Skin epidermis (tissue), 12 donors: ENCODE results near the gene SAMD8.

Experiments used
- H3K27ac ChIP-seq, 21 experiments: fragments of 200-600 bp; sonication (generic) in 11 of 21; one replicate each; pipeline ENCODE4 v1.5.0; 2020; ENCODE audit warnings: mild to moderate bottlenecking in 3 of 21, inconsistent platforms in 2 of 21, moderate library complexity in 2 of 21
- H3K4me3 ChIP-seq, 7 experiments: fragments of 200-600 bp; sonication (generic) in 2 of 7; one replicate each; pipeline ENCODE4 v1.5.0; 2020; ENCODE audit warnings: inconsistent platforms in 2 of 7, mild to moderate bottlenecking in 2 of 7, moderate library complexity in 1 of 7

The SAMD8 gene

GRCh38 chr10:75083972-75084833 lies 27.3 kb upstream of the SAMD8 start:
- no peak overlapping the region for H3K27ac ChIP-seq
- H3K4me3 ChIP-seq = no peak overlapping the region

- Histone ChIP-seq H3K27ac (no peak overlapping the region), H3K4me3 (no peak overlapping the region)
These were observed 26.5 kb upstream of the SAMD8 start for GRCh38 chr10:75084834-75085384.

DNA sequence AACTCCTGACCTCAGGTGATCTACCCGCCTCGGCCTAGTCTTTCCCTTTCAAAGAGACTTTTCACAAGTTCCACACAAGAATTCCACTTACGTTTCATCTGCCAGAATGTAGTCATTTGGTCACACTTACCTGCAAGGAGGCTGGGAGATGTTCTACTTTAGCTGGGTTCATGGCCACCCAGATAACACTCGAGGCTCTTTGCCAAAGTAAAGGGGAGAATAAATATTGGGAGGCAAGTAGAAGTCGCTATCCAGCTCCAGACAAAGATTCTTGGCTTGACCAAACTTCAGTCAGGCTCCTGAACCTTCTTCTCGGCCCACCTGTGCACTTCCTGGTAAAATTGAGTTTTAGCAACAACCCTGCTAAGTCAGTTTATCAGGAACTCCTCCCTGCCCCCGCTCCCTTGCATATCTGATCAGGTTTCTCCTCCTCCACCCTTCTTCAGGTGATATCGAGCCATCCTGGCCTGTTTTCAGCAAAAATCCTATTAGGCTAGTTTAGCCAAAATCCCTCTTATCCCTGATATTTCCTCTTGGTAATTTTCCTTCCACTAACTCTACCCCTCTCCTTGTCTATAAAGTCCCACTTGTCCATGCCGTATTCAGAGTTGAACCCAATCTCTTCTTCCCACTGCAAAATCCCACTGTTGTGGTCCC lies 25.1 kb upstream of the SAMD8 start:
- no peak overlapping the region for H3K27ac ChIP-seq
- H3K4me3 ChIP-seq = no peak overlapping the region

- H3K4me3 ChIP-seq = no peak overlapping the region
- no peak overlapping the region for H3K27ac ChIP-seq
These were observed 22.8 kb upstream of the SAMD8 start for GRCh38 chr10:75088640-75089039.

DNA sequence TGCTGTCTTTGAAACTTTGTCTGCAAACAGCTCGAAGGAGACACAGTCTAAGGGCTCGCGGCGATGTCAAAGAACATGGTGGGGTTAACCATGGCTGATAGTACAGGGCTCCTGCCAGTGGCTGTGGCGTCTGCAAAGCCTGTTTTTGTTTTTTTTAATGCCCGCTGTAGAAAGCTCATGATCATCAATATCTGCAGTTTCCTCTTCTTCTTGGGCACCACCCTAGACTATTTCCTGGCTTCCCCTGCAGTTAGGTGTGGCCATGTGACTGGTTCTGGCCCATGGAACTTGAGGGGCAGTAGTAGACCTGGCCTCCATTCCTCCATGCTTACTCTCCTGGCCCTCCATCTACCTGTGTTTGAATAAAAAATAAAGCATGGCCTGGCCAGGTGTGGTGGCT lies 21.8 kb upstream of the SAMD8 start:
- Histone ChIP-seq H3K4me3 (no peak overlapping the region), H3K27ac (no peak overlapping the region)

DNA sequence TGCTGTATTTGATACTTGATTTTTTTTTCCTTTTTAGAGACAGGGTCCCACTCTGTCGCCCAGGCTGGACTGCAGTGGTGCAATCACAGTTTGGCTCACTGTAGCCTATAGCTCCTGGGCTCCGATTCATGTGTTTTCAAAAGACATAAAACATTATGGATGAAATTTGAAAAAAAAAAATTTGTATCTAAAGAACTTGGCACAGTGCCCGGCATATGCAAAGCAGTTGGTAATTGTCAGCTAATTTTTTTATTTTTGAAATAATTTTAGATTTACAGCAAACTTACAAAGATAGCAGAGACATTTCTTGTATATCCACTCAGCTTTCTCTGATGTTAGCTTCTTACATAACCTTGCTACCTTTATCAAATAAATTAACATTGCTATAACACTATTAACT lies 20.3 kb upstream of the SAMD8 start:
- H3K27ac ChIP-seq = no peak overlapping the region
- H3K4me3 ChIP-seq = no peak overlapping the region

GRCh38 chr10:75094465-75094864 lies 17.0 kb upstream of the SAMD8 start:
- Histone ChIP-seq H3K27ac (no peak overlapping the region), H3K4me3 (no peak overlapping the region)

- no peak overlapping the region for H3K4me3 ChIP-seq
- H3K27ac ChIP-seq = no peak overlapping the region
These were observed 15.8 kb upstream of the SAMD8 start for GRCh38 chr10:75095631-75096030.

- no peak overlapping the region for H3K27ac ChIP-seq
- no peak overlapping the region for H3K4me3 ChIP-seq
These were observed 14.7 kb upstream of the SAMD8 start for GRCh38 chr10:75096749-75097148.

GRCh38 chr10:75097666-75098285 lies 13.7 kb upstream of the SAMD8 start:
- Histone ChIP-seq H3K27ac (no peak overlapping the region), H3K4me3 (no peak overlapping the region)

DNA sequence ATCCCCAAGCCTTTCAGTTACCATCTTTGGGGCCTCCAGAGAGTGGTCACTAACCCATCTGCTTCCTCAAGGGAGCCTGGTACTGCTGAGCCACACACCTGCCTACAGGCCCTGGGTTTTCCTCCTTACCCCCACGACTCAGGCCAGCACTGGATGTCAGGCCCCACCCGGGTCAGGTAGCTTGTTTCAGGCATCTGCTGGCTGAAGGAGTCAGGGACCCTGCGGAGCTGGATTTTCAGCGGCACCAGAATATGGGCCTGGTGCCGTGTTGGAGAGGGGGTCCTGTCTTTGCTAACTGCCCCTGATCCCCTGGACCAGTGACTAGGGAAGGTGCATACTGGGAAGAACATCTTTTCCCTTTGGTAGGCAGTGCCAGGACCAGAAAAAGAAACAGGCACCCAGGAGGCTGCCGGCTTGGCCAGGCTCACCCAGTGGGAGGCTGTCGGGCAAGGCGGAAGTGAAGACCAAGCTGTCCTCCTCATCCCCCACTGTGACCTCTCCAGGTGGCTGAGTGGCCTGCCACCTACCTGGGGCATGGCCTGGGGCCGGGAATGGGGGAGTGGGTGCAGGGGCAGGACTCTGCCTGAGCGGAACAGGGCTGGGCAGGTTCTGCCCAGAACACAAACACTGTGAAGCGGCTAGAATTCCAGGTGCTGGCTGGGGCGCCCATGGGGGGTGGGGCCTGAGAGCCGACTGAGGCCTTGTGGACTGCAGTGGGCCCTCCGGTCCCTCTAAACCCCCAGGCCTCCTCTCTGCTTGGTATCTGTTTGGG lies 12.4 kb upstream of the SAMD8 start:
- Histone ChIP-seq H3K4me3 (no peak overlapping the region), H3K27ac (peak overlapping the region in 1 of 21 experiments; percentile 29)

GRCh38 chr10:75099952-75100763 lies 11.3 kb upstream of the SAMD8 start:
- Histone ChIP-seq H3K4me3 (no peak overlapping the region), H3K27ac (no peak overlapping the region)

GRCh38 chr10:75100764-75101291 lies 10.6 kb upstream of the SAMD8 start:
- H3K27ac ChIP-seq = no peak overlapping the region
- no peak overlapping the region for H3K4me3 ChIP-seq

DNA sequence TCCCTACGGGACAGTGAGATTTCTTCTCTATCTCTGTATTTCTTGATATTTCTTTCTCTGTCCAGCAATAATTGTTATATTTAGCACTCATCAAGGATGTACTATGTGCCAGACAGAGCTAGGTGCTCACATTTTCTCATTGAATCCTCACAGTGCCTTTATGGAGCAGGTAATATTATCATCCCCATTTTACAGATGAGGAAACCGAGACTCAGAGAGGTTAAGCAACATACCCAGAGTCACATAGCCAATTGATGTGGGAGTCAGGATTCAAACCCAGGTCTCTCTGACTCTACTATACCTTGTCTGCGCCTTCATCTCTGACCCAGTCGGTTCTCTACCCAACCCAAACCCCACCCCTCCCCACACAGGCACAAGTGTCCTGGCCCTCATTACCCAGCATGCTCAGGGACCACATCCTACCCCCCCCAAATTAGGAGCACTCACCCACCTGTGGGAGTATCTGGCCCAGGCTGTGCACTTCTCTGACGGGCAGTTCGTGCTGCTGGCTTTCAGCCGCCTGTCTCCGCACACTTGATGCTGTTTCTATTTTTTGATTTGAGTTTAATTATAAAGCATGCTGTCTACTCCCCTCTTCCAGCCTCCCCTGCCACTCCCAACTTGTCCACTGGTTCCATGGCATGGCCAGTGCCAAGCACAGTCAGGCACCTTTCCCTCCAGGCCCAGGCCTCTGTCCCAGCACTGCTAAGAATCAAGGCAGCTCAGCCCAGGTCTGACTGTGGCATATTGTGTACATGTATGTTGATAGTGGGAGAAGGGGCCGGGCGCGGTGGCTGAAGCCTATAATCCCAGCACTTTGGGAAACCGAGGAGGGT lies 9.8 kb upstream of the SAMD8 start:
- Histone ChIP-seq H3K4me3 (no peak overlapping the region), H3K27ac (no peak overlapping the region)

GRCh38 chr10:75102830-75103673 lies 8.4 kb upstream of the SAMD8 start:
- peak overlapping the region in 8 of 21 experiments; percentile 26 to 66 (median 44) for H3K27ac ChIP-seq
- H3K4me3 ChIP-seq = no peak overlapping the region

DNA sequence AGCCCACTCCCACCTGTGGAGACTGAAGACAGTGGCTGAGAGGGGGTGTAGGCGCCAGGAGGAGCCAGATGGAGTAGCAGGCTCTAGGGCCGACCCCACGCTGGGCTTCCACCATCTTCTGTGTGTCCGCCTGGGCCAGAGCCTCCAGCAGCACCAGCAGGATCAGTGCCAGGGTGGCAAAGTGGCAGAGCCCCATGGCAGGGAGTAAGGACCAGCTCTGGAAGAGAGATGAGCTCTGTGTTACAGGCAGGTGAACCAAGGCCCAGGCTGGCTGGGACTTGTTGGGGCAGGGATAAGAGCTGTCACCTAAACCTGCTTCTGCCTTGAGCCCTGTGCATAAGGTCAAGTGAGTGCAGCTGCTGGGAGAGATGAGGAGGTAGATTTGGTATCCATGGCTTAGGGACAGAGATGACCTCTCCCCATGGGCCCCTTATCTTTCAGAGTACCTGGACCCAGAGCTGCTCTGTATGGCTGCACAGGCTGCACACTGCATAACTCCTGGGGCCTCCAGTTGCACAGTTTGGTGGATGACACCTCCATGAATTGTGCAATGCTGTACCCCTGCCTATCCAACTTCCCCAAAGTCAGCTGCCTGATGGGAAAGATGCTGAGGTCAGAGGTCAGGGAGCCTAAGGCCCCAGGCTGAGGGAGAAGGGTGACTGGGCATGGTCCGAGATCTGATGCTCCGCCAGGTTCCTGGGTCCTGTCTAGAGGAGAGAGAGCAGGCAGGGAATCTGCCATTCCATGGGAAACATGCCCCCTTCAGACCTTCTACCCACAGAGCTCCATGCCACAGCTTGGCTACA lies 7.4 kb upstream of the SAMD8 start:
- Histone ChIP-seq H3K27ac (peak overlapping the region in 9 of 21 experiments; percentile 28 to 66 (median 48)), H3K4me3 (no peak overlapping the region)
